ENCODE results near the gene PPWD1. TPM values are rescaled to one million over a fixed set of nuclear protein-coding genes. Genes with fewer than 3 reads are reported as not detected.
"Not testable (repeated sequence)": the region's sequence is repeated elsewhere in the genome, so short reads cannot be mapped to it uniquely, and the experiment has no call there.

Gene PPWD1
- 17.0 TPM for total RNA-seq
- long read RNA-seq, transcript PPWD1-201 (11 exons, 2,166 nt): major isoform, 50 of 55 reads
- long read RNA-seq, partial matches to known transcripts: 1 of 55 reads
- long read RNA-seq, other reads (novel, unspliced or antisense): 4 of 55 reads

- intact Hi-C loops (cut with DNase I): no loop called here
- DNase-seq (peak; percentile 96), ATAC-seq (ENCODE audit: poor library complexity) (peak; percentile 100)
Observed at GRCh38 chr5:65562731-65563701, at the start of gene PPWD1, which contains the start of gene CENPK. TSS of gene PPWD1 (plus strand) at chr5:65563296. CDS start at chr5:65563311, 15 bp downstream. TSS of gene CENPK (minus strand) at chr5:65563168. CDS start at chr5:65554907, 8,261 bp downstream.

DNA sequence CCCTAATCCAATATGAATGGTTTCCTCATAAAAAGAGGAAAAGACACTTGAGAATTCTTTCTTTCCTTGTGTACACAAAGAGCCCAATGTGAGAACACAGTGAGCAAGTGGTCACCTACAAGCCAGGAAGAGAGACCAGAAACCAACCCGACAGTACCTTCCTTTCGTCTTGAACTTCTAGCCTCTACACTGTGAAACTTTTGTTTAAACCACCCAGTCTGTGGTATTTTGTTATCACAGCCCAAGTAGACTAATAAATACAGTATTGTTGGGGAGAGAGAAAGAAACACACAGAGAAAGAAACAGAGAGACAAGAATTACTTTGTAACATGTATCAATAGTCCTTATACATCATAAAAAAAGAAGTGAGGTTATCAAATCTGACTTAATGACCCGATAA lies 37.4 kb upstream of the PPWD1 start:
- no peak for DNase-seq
- intact Hi-C loops (cut with DNase I): no loop called here
- ATAC-seq (ENCODE audit: poor library complexity): no peak

- ATAC-seq (ENCODE audit: poor library complexity): no peak
- intact Hi-C loops (cut with DNase I): no loop called here
- DNase-seq: no peak
Observed at GRCh38 chr5:65530904-65531303, 32.2 kb upstream of the PPWD1 start.

- ATAC-seq (ENCODE audit: poor library complexity) (no peak), DNase-seq (no peak)
- intact Hi-C loops (cut with DNase I): no loop called here
Observed at GRCh38 chr5:65535529-65535987, 27.5 kb upstream of the PPWD1 start.

GRCh38 chr5:65539827-65540226 lies 23.3 kb upstream of the PPWD1 start:
- intact Hi-C loops (cut with DNase I): no loop called here
- ATAC-seq (ENCODE audit: poor library complexity): no peak
- no peak for DNase-seq

GRCh38 chr5:65544473-65544872 lies 18.6 kb upstream of the PPWD1 start:
- no peak for DNase-seq
- intact Hi-C loops (cut with DNase I): no loop called here
- ATAC-seq (ENCODE audit: poor library complexity): no peak

GRCh38 chr5:65546141-65546540 lies 17.0 kb upstream of the PPWD1 start:
- no peak for DNase-seq
- ATAC-seq (ENCODE audit: poor library complexity): no peak
- intact Hi-C loops (cut with DNase I): no loop called here

- DNase-seq (no peak), ATAC-seq (ENCODE audit: poor library complexity) (no peak)
- intact Hi-C loops (cut with DNase I): no loop called here
Observed at GRCh38 chr5:65548281-65548680, 14.8 kb upstream of the PPWD1 start.

GRCh38 chr5:65553941-65554340 lies 9.2 kb upstream of the PPWD1 start:
- intact Hi-C loops (cut with DNase I): no loop called here
- DNase-seq (no peak), ATAC-seq (ENCODE audit: poor library complexity) (no peak)

DNA sequence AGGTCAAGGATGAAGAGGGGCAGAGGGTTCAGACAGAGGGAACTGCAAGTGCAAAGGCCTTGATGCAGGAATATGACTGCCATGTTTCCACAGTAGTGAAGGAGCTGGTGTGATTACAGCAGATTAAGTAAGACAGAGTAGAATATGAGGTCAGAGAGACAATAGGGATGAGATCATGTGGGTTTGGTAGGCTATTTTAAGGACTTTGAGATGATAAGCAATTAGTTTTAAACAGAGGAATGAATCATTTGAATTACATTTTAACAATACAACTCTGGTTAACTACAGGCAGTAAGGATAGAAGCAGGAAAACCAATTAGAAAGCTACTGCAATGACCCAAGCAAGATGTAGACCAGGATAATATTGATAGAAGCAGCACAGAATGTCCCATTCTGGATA lies 7.8 kb upstream of the PPWD1 start:
- DNase-seq (no peak), ATAC-seq (ENCODE audit: poor library complexity) (no peak)
- intact Hi-C loops (cut with DNase I): no loop called here

DNA sequence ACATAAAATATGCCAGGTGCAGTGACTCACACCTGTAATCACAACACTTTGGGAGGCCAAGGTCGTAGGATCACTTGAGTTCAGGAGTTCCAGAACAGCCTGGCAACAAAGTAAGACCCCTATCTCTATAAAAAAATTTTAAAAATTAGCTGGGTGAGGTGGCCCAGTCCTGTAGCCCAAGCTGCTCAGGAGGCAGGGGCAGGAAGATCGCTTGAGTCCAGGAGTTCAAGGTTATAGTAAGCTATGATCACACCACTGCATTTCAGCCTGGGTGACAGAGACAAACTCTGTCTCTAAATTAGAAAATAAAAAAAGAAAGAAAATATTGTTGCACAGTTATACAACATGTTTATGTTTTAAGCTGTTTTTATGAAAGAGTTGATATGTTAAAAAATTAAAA lies 6.9 kb upstream of the PPWD1 start:
- intact Hi-C loops (cut with DNase I): no loop called here
- DNase-seq: no peak
- ATAC-seq (ENCODE audit: poor library complexity): no peak

DNA sequence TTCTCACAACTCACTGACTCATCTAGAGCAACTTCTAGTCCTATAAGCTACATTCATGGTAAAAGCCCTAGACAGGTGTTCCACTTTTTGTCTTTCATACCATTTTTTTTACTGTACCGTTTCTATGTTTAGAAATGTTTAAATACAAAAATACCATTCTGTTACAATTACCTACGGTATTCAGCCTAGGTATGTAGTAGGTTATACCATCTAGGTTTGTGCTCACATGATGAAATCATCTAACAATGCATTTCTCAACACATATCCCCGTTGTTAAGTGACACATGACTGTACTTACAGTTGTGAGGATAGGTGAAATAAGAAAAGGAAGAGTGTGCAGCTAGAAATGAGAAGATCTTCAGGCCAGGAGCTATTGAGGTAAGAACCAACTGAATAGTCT lies 6.4 kb upstream of the PPWD1 start:
- ATAC-seq (ENCODE audit: poor library complexity) (no peak), DNase-seq (no peak)
- intact Hi-C loops (cut with DNase I): no loop called here

- intact Hi-C loops (cut with DNase I): no loop called here
- ATAC-seq (ENCODE audit: poor library complexity): no peak
Observed at GRCh38 chr5:65563777-65564176, 681 bp downstream of the PPWD1 start.

DNA sequence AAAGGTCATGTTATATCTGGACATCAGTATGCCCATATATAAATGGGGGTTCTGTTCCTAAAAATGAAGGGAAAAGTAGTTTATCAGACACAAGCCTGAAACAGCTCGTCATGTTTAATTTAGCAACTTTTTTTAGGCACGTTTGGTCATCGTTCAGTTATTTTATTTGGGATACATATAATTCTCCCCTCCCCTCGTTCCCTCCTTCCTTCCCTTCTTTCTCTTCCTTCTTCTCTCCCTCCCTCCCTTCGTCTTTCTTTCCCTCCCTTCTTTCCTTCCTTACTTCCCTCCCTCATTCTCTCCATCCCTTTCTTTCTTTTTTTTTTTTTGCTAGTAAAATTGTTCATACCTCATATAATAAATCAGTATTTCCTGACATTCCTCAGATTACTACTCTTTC lies 3.4 kb downstream of the PPWD1 start:
- DNase-seq (no peak), ATAC-seq (ENCODE audit: poor library complexity) (no peak)
- intact Hi-C loops (cut with DNase I): no loop called here

More at GRCh38 chr5:65563777-65564176, 681 bp downstream of the PPWD1 start:
- no peak for DNase-seq

GRCh38 chr5:65570598-65571226 lies 7.6 kb downstream of the PPWD1 start:
- no peak for DNase-seq
- intact Hi-C loops (cut with DNase I): no loop called here
- ATAC-seq (ENCODE audit: poor library complexity): no peak

DNA sequence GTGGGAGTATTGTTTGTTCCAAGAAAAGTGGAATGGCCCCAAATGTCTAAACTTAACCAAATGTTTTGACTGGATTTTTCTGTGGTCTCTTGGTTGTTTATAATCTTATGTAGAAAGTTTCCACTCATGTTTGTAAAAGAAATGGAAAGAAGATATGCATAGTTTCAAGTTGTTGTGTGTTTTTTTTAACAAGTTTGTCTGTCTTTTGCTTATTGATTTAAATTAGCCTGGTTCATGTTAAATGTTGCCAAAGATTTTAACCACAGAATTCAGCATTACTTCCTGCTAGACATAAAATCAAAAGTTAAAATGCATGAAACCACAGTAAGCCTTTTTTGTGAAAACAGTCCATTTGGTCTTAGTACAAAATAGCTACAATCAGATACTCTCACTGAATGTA lies 14.0 kb downstream of the PPWD1 start:
- ATAC-seq (ENCODE audit: poor library complexity) (no peak), DNase-seq (no peak)
- intact Hi-C loops (cut with DNase I): no loop called here

DNA sequence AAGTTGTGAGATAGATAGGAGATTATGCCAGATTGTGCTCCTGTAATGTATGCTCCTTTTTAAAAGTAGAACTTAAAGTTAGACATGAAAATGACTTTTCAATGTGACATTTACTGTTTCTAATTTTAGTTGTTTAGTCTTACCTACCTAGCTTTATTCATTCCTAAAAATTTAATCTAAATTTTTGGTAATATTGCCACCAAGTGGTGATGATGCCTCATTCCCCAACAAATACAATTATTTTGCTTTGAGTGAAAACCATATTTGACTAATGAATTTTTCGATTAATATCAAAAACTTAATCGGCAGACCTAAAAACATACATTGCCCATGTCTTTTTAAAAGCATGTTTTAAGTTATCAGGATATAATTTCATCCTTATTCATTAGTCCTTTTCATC lies 25.6 kb downstream of the PPWD1 start:
- intact Hi-C loops (cut with DNase I): no loop called here
- ATAC-seq (ENCODE audit: poor library complexity): no peak
- DNase-seq: no peak

DNA sequence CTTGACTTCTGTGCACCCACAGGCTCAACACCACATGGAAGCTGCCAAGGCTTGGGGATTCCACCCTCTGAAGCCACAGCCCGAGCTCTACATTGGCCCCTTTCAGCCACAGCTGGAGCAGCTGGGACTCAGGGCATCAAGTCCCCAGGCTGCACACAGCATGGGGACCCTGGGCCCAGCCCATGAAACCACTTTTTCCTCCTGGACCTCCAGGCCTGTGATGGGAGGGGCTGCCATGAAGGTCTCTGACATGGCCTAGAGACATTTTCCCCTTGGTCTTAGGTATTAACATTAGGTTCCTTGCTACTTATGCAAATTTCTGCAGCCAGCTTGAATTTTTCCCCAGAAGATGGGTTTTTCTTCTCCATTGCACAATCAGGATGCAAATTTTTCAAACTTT lies 38.7 kb downstream of the PPWD1 start:
- ATAC-seq (ENCODE audit: poor library complexity); DNase-seq; intact Hi-C loops (cut with DNase I): not testable (repeated sequence)

- intact Hi-C loops (cut with DNase I): no loop called here
- no peak for DNase-seq
- no peak for ATAC-seq (ENCODE audit: poor library complexity)
Observed at GRCh38 chr5:65611524-65611923, 48.4 kb downstream of the PPWD1 start.

Measured in Right ventricle myocardium superior (tissue), 1 donor.